ENCODE data around the gene B4GALT5.

DNA sequence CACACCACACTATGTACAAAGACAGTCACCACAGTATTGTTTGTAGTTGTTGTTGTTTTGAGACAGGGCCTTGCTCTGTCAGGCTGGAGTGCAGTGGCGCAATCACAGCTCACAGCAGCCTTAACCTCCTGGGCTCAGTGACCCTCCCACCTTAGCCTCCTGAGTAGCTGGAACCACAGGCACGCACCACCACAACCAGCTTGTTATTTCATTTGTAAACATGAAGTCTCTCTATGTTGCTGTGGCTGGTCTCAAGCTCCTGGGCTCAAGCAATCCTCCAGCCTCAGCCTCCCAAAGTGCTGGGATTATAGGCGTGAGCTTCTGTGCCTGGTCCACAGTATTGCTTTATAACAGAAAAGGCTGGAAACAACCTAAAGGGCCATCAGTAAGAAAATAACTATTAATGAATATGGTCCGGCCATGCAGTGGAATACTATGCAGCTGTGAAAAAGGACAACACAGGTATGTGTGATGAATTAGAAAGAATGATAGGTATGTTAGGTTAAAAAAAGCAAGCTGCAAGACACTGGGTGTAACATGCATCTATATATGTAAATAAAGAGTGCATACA, 115.8 kb downstream of the B4GALT5 start:
- TF ChIP-seq, protein P1, sequence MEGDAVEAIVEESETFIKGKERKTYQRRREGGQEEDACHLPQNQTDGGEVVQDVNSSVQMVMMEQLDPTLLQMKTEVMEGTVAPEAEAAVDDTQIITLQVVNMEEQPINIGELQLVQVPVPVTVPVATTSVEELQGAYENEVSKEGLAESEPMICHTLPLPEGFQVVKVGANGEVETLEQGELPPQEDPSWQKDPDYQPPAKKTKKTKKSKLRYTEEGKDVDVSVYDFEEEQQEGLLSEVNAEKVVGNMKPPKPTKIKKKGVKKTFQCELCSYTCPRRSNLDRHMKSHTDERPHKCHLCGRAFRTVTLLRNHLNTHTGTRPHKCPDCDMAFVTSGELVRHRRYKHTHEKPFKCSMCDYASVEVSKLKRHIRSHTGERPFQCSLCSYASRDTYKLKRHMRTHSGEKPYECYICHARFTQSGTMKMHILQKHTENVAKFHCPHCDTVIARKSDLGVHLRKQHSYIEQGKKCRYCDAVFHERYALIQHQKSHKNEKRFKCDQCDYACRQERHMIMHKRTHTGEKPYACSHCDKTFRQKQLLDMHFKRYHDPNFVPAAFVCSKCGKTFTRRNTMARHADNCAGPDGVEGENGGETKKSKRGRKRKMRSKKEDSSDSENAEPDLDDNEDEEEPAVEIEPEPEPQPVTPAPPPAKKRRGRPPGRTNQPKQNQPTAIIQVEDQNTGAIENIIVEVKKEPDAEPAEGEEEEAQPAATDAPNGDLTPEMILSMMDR (IDR thresholded peaks at IDR 0.05) = no peak
- no peak for TF ChIP-seq POLR2A (IDR thresholded peaks at IDR 0.05)
